ENCODE data around the gene TMEM101.

GRCh38 chr17:44002141-44002848 lies 12.5 kb downstream of the TMEM101 start:
- TF ChIP-seq CTCF (IDR thresholded peaks at IDR 0.05; ENCODE audit: poor library complexity) (no peak), EZH2phosphoT487 (IDR thresholded peaks at IDR 0.05; ENCODE audit: low read depth, severe bottlenecking, unreplicated experiment) (no peak)

Measured in hepatocyte (in vitro differentiated cells).